Transverse colon (tissue), 4 donors: ENCODE results near the gene ZNF160. TPM values are rescaled to one million over a fixed set of nuclear protein-coding genes. Genes with fewer than 3 reads are reported as not detected.

ENCODE experiments used
- DNase-seq: peaks from one replicate; pipeline ENCODE4 v3.0.0-alpha.2; 2019
- H3K27ac ChIP-seq, 4 donors: fragments of 200-600 bp; sonication (generic); 2 replicates each; pipeline ENCODE4 v1.5.1; 2016 to 2018; ENCODE audit warnings: inconsistent platforms in 4 of 4
- H3K27me3 ChIP-seq: fragments of 200-600 bp; sonication (generic); 2 replicates; pipeline ENCODE4 v1.5.1; 2017; ENCODE audit warnings: inconsistent platforms
- H3K36me3 ChIP-seq, 4 donors: fragments of 200-600 bp; sonication (generic); 2 replicates each; pipeline ENCODE4 v1.5.1; 2017 to 2019; ENCODE audit warnings: inconsistent platforms in 4 of 4
- H3K4me1 ChIP-seq, 4 donors: fragments of 200-600 bp; sonication (generic); 2 replicates each; pipeline ENCODE4 v1.5.1; 2017 to 2020; ENCODE audit warnings: inconsistent platforms in 4 of 4
- H3K4me3 ChIP-seq, 4 donors: fragments of 200-600 bp; sonication (generic); 1 replicate in 1 of 4; 2 replicates in 3 of 4; pipeline versions ENCODE4 v1.5.1 to v1.6.1; 2017 to 2019; ENCODE audit warnings: inconsistent platforms in 4 of 4
- H3K9me3 ChIP-seq, 2 donors: fragments of 200-600 bp; sonication (generic); 2 replicates each; pipeline ENCODE4 v1.5.1; 2017 to 2019; ENCODE audit warnings: inconsistent platforms in 2 of 2
- CTCF ChIP-seq, 5 experiments: fragments of 200-600 bp in 3 of 5; fragments of 450-650 bp in 2 of 5; sonication (generic) in 3 of 5; IDR thresholded peaks; 1 replicate in 2 of 5; 2 replicates in 3 of 5; pipeline ENCODE4 v1.5.1; 2016 to 2017; ENCODE audit warnings: antibody characterized with exemption in 5 of 5, inconsistent platforms in 3 of 5, mild to moderate bottlenecking in 2 of 5, moderate library complexity in 1 of 5
- EP300 ChIP-seq: sonication (generic); formaldehyde crosslinking; IDR thresholded peaks from one replicate; pipeline ENCODE4 v1.6.1; 2017; ENCODE audit warnings: antibody characterized with exemption, low read depth
- POLR2A ChIP-seq: fragments of 450-650 bp; IDR thresholded peaks from one replicate; pipeline ENCODE4 v1.6.1; 2016; ENCODE audit warnings: antibody characterized with exemption, mild to moderate bottlenecking, moderate library complexity
- POLR2AphosphoS5 ChIP-seq, 3 donors: sonication (generic); formaldehyde crosslinking; IDR thresholded peaks; one replicate each; pipeline ENCODE4 v1.6.1; 2016; ENCODE audit warnings: antibody characterized with exemption in 3 of 3
- WGBS, 2 donors: methylation state at CpG; one replicate each; pipeline ENCODE4 v1.1.5; 2018; ENCODE audit warnings: low coverage in 1 of 2; 5-methylcytosine and 5-hydroxymethylcytosine counted together
- in situ Hi-C, 4 donors: fragments of 200-750 bp; cut with MboI; loops; one replicate each; pipeline versions ENCODE4 v1.15.0 to v1.15.1; 2017; ENCODE audit warnings: low sequenced_read_pairs in 3 of 4, low pct_ligation_motif_present in 1 of 4, low pct_unique_long_range_greater_than_20kb in 1 of 4
- intact Hi-C: fragments of 100-400 bp; cut with DNase I; formaldehyde crosslinking; loops from one replicate; pipeline ENCODE4 v1.15.1; 2023; ENCODE audit warnings: low total_unique reads
- total RNA-seq, 4 donors: library from RNA; depleted of rRNA; stranded (reverse); fragments of >200 nt; gene quantifications; one replicate each; pipeline ENCODE4 v1.1.0, GENCODE V29; 2016

ZNF160 gene
- total RNA-seq, 4 donors from 2014 or later = 23.9 to 47.0 (median 33.6) TPM

- intact Hi-C loops = no loop called here
- no peaks in the 10 kb centered on the region for H3K4me1 ChIP-seq
- no peaks in the 10 kb centered on the region for H3K9me3 ChIP-seq
- H3K27ac ChIP-seq = no peak overlapping the region
- no peak for TF ChIP-seq CTCF (IDR thresholded peaks at IDR 0.05)
- WGBS, 2 donors = 82 to 83% methylated on average over 8 to 28 of the region's 29 CpGs
- no peaks in the 10 kb centered on the region for H3K27me3 ChIP-seq
- H3K4me3 ChIP-seq = no peak overlapping the region
- in situ Hi-C loops = no loop called here
- H3K36me3 ChIP-seq = peaks cover 0 to 33% (median 10%) of the 10 kb centered on the region in 4 donors
- no peak for DNase-seq
These were observed 8.3 kb downstream of the ZNF160 start for GRCh38 chr19:53094754-53095575.

GRCh38 chr19:53092723-53093122 lies 10.5 kb downstream of the ZNF160 start:
- Histone ChIP-seq H3K27me3 (no peaks in the 10 kb centered on the region), H3K27ac (no peak overlapping the region), H3K36me3 (peaks cover 0 to 29% (median 11%) of the 10 kb centered on the region in 4 donors), H3K9me3 (no peaks in the 10 kb centered on the region), H3K4me1 (no peaks in the 10 kb centered on the region), H3K4me3 (no peak overlapping the region)
- in situ Hi-C loops = no loop called here
- DNase-seq = no peak
- TF ChIP-seq EP300 = no peak
- TF ChIP-seq POLR2AphosphoS5 (IDR thresholded peaks at IDR 0.05) = no peak
- no peak for TF ChIP-seq POLR2A
- TF ChIP-seq CTCF (IDR thresholded peaks at IDR 0.05) = no peak
- intact Hi-C loops = no loop called here
- 6 to 50% methylated on average over 1 of the region's 1 CpG for WGBS, 2 donors

- intact Hi-C loops (no loop called here), in situ Hi-C loops (no loop called here)
- Histone ChIP-seq H3K27me3 (no peaks in the 10 kb centered on the region), H3K27ac (no peak overlapping the region), H3K4me3 (no peak overlapping the region), H3K9me3 (no peaks in the 10 kb centered on the region), H3K4me1 (no peaks in the 10 kb centered on the region), H3K36me3 (peaks cover 0 to 32% (median 13%) of the 10 kb centered on the region in 4 donors)
- DNase-seq = no peak
- TF ChIP-seq CTCF (IDR thresholded peaks at IDR 0.05) (no peak), POLR2AphosphoS5 (IDR thresholded peaks at IDR 0.05) (no peak), POLR2A (no peak), EP300 (no peak)
- WGBS, 2 donors = 94% methylated on average over 12 to 19 of the region's 19 CpGs
These were observed 11.6 kb downstream of the ZNF160 start for GRCh38 chr19:53091413-53092254.

- H3K27ac ChIP-seq = no peak overlapping the region
- H3K36me3 ChIP-seq = peaks cover 0 to 60% (median 29%) of the 10 kb centered on the region in 4 donors
These were observed 15.1 kb downstream of the ZNF160 start for GRCh38 chr19:53088091-53088490.

More at GRCh38 chr19:53088091-53088490, 15.1 kb downstream of the ZNF160 start:
- Histone ChIP-seq H3K4me1 (no peaks in the 10 kb centered on the region), H3K4me3 (no peak overlapping the region), H3K27me3 (no peaks in the 10 kb centered on the region), H3K9me3 (no peaks in the 10 kb centered on the region)
- DNase-seq = no peak
- TF ChIP-seq EP300 (no peak), POLR2A (no peak), POLR2AphosphoS5 (IDR thresholded peaks at IDR 0.05) (no peak), CTCF (IDR thresholded peaks at IDR 0.05) (no peak)
- WGBS, 2 donors = 81 to 88% methylated on average over 5 to 6 of the region's 6 CpGs
- in situ Hi-C loops = no loop called here
- intact Hi-C loops = no loop called here
